ENCODE results near the gene STUB1. TPM values are rescaled to one million over a fixed set of nuclear protein-coding genes. Genes with fewer than 3 reads are reported as not detected.

STUB1 gene
- total and polyA plus RNA-seq, 10 donors = 68.9 to 160 (median 88.3) TPM

DNA sequence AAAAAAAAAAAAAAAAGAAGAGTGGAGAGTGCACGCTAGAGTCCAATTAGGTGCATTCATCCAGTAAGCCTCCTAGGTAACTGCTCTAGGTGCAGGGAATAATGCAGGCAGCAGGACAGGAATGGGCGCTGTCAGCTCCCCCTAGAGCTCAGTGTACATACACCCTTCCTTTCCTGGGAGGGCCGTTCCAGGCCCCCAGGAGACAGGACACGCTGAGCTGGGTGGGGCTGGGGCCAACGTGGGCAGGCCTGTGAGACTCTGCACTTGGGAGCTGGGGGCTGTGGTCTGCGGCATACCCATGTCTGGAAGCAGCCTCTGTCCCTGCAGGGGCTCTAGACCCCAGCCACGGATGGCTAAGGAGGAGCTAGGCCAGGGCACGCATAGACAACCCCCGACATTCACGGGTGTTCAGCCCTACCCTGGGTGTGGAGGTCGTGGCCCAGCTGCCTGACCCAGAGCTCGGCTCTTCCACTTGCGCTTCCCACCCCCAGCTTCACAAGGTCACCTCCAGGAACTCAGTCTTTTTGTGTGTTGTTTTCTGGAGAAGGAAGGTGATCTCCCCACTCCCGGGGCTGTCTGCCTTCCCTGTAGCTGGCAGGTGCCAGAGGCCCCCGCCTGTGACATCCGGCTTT lies 39.7 kb downstream of the STUB1 start:
- Histone ChIP-seq H3K27me3 (replicated peaks in 1 of 7) (peaks cover 0 to 30% (median 12%) of the 10 kb centered on the region in 7 donors), H3K9me3 (no peaks in the 10 kb centered on the region), H3K36me3 (peaks cover 0 to 17% (median 0%) of the 10 kb centered on the region in 6 donors), H3K27ac (peak overlapping the region in 7 of 8 donors; percentile 85 to 93 (median 91)), H3K4me1 (peaks cover 19 to 83% (median 48%) of the 10 kb centered on the region in 6 donors), H3K4me3 (peak overlapping the region; percentile 64 to 91 (median 82))
- intact Hi-C loops (cut with DNase I; ENCODE audit: low total_unique reads) = no loop called here
- WGBS, 5 donors = 8 to 14% (median 12%) methylated on average over 11 to 16 of the region's 16 CpGs
- DNase-seq = no peak
- TF ChIP-seq, protein P1, sequence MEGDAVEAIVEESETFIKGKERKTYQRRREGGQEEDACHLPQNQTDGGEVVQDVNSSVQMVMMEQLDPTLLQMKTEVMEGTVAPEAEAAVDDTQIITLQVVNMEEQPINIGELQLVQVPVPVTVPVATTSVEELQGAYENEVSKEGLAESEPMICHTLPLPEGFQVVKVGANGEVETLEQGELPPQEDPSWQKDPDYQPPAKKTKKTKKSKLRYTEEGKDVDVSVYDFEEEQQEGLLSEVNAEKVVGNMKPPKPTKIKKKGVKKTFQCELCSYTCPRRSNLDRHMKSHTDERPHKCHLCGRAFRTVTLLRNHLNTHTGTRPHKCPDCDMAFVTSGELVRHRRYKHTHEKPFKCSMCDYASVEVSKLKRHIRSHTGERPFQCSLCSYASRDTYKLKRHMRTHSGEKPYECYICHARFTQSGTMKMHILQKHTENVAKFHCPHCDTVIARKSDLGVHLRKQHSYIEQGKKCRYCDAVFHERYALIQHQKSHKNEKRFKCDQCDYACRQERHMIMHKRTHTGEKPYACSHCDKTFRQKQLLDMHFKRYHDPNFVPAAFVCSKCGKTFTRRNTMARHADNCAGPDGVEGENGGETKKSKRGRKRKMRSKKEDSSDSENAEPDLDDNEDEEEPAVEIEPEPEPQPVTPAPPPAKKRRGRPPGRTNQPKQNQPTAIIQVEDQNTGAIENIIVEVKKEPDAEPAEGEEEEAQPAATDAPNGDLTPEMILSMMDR (IDR thresholded peaks at IDR 0.05 in 8 of 11, conservative IDR thresholded peaks at IDR 0.05 in 3 of 11) = no peak
- no peak for TF ChIP-seq POLR2A (IDR thresholded peaks at IDR 0.05)
- no peak for TF ChIP-seq POLR2AphosphoS5 (IDR thresholded peaks at IDR 0.05)

- peak overlapping the region; percentile 83 to 93 (median 90) for H3K27ac ChIP-seq
- peaks cover 0 to 29% (median 12%) of the 10 kb centered on the region in 7 donors for H3K27me3 ChIP-seq (replicated peaks in 1 of 7)
- intact Hi-C loops (cut with DNase I; ENCODE audit: low total_unique reads) = no loop called here
- peaks cover 19 to 79% (median 46%) of the 10 kb centered on the region in 6 donors for H3K4me1 ChIP-seq
- 0 to 1% (median 0%) methylated on average over 14 to 38 of the region's 38 CpGs for WGBS, 5 donors
- peaks cover 0 to 17% (median 0%) of the 10 kb centered on the region in 6 donors for H3K36me3 ChIP-seq
- H3K4me3 ChIP-seq = peak overlapping the region; percentile 64 to 91 (median 82)
- DNase-seq = no peak
- H3K9me3 ChIP-seq = no peaks in the 10 kb centered on the region
- TF ChIP-seq, protein P1 (IDR thresholded peaks at IDR 0.05 in 8 of 11, conservative IDR thresholded peaks at IDR 0.05 in 3 of 11) = no peak
- TF ChIP-seq POLR2AphosphoS5 (IDR thresholded peaks at IDR 0.05) = no peak
- no peak for TF ChIP-seq POLR2A (IDR thresholded peaks at IDR 0.05)
Observed at GRCh38 chr16:720447-720989, 40.3 kb downstream of the STUB1 start.

DNA sequence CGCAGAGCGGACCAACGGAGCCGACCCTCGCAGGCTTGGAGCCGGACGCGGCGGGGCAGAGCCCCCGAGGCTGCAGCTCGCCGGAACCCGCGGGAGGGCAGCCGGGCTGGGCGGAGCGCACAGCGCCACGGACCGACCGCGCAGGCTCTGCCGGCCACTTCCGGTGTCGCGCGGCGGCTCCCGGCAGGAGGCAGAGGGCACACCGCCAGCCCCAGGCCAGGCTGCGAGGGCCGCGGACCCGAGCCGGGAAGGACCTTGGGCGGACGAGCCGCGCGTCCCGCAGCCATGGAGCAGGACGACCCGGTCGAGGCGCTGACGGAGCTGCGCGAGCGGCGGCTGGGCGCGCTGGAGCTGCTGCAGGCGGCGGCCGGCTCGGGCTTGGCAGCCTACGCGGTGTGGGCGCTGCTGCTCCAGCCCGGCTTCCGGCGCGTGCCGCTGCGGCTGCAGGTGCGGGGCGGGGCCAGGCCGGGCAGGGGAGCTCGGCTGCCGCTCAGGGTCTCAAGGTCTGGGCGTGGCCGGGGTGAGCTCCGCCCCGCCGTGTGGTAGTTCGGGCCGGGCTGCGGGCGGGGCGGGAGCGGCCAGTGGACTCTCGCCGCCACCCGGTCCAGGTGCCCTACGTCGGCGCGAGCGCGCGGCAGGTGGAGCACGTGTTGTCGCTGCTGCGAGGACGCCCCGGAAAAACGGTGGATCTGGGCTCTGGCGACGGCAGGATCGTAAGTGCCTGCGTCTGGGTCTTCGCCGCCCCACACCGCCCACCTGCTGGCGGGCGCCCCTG lies 41.0 kb downstream of the STUB1 start, which contains the start of gene ANTKMT:
TSS of gene ANTKMT (plus strand) at position 157 of the 775 bp plus-strand sequence. CDS start at position 286, 129 bp downstream.
- 6 to 8% (median 6%) methylated on average over 34 to 106 of the region's 106 CpGs for WGBS, 5 donors
- peaks cover 0 to 29% (median 6%) of the 10 kb centered on the region in 7 donors for H3K27me3 ChIP-seq (replicated peaks in 1 of 7)
- peaks cover 0 to 17% (median 0%) of the 10 kb centered on the region in 6 donors for H3K36me3 ChIP-seq
- peak; percentile 96 for DNase-seq
- peak within 1 kb of the TSS; percentile 64 to 91 (median 82) for H3K4me3 ChIP-seq
- intact Hi-C loops (cut with DNase I; ENCODE audit: low total_unique reads) = no loop called here
- H3K4me1 ChIP-seq = peaks cover 21 to 76% (median 44%) of the 10 kb centered on the region in 6 donors
- TF ChIP-seq, protein P1 (IDR thresholded peaks at IDR 0.05 in 8 of 11, conservative IDR thresholded peaks at IDR 0.05 in 3 of 11) = peak in 2 of 11 experiments; percentile 22 to 39
- peak; percentile 81 to 92 (median 91) for TF ChIP-seq POLR2AphosphoS5 (IDR thresholded peaks at IDR 0.05)
- TF ChIP-seq POLR2A (IDR thresholded peaks at IDR 0.05) = peak in 1 of 3 donors; percentile 50
- H3K27ac ChIP-seq = peak within 1 kb of the TSS; percentile 83 to 93 (median 90)
- no peaks in the 10 kb centered on the region for H3K9me3 ChIP-seq

All from spleen (tissue), 11 donors.